ENCODE results near the gene PIK3CB.

DNA sequence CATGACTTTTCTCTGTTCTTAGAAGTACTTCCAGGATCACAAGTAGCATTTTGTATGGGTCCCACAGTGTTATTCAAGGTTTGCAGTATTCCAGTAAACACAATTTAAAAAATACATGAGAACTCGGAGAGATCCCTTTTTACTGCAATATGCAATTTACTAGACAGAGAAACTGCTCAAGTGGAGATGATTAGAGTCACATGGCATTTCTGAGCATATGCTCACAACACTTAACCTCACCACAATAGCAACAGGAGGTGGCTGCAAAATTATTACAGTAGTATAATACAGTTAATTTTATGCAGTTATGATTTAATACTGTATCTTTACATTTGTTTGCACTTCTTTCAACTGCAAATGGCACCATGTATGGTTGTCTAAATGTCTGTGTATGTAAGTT, 87.5 kb downstream of the PIK3CB start:
- TF ChIP-seq, protein P1, sequence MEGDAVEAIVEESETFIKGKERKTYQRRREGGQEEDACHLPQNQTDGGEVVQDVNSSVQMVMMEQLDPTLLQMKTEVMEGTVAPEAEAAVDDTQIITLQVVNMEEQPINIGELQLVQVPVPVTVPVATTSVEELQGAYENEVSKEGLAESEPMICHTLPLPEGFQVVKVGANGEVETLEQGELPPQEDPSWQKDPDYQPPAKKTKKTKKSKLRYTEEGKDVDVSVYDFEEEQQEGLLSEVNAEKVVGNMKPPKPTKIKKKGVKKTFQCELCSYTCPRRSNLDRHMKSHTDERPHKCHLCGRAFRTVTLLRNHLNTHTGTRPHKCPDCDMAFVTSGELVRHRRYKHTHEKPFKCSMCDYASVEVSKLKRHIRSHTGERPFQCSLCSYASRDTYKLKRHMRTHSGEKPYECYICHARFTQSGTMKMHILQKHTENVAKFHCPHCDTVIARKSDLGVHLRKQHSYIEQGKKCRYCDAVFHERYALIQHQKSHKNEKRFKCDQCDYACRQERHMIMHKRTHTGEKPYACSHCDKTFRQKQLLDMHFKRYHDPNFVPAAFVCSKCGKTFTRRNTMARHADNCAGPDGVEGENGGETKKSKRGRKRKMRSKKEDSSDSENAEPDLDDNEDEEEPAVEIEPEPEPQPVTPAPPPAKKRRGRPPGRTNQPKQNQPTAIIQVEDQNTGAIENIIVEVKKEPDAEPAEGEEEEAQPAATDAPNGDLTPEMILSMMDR (IDR thresholded peaks at IDR 0.05 in 4 of 5, conservative IDR thresholded peaks at IDR 0.05 in 1 of 5), result no peak
- no peak for TF ChIP-seq POLR2A (IDR thresholded peaks at IDR 0.05)
